ENCODE results near the gene MOCOS. TPM values are rescaled to one million over a fixed set of nuclear protein-coding genes. Genes with fewer than 3 reads are reported as not detected.

The MOCOS gene
- total and polyA plus RNA-seq, 4 donors: 1.9 to 27.0 (median 17.0) TPM

DNA sequence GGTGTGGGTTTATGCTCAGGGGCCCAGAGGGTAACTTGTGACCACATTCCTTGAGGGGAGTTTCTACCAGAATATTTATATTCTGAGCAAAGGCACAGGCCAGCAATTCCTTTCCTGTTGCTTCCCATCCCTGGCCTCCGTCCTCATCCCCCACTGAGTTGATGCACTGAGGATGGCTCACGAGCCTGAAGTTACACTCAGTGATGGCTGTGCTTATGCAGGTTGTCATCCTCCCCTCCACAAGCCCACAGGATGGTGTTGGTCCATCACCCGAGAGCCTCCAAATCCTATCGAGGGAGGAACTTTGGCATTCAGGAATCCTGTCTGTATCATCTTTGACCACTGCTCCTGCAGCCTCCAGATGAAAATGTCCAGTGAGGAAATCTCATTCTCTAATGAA, 81.9 kb downstream of the MOCOS start:
- TF ChIP-seq YY1 (IDR thresholded peaks at IDR 0.05): no peak
- TF ChIP-seq NR2F2 (IDR thresholded peaks at IDR 0.05): no peak
- no peak for TF ChIP-seq FOXA2 (IDR thresholded peaks at IDR 0.05)
- TF ChIP-seq, protein P1, sequence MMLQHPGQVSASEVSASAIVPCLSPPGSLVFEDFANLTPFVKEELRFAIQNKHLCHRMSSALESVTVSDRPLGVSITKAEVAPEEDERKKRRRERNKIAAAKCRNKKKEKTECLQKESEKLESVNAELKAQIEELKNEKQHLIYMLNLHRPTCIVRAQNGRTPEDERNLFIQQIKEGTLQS (IDR thresholded peaks at IDR 0.05): no peak
- TF ChIP-seq, protein P2, sequence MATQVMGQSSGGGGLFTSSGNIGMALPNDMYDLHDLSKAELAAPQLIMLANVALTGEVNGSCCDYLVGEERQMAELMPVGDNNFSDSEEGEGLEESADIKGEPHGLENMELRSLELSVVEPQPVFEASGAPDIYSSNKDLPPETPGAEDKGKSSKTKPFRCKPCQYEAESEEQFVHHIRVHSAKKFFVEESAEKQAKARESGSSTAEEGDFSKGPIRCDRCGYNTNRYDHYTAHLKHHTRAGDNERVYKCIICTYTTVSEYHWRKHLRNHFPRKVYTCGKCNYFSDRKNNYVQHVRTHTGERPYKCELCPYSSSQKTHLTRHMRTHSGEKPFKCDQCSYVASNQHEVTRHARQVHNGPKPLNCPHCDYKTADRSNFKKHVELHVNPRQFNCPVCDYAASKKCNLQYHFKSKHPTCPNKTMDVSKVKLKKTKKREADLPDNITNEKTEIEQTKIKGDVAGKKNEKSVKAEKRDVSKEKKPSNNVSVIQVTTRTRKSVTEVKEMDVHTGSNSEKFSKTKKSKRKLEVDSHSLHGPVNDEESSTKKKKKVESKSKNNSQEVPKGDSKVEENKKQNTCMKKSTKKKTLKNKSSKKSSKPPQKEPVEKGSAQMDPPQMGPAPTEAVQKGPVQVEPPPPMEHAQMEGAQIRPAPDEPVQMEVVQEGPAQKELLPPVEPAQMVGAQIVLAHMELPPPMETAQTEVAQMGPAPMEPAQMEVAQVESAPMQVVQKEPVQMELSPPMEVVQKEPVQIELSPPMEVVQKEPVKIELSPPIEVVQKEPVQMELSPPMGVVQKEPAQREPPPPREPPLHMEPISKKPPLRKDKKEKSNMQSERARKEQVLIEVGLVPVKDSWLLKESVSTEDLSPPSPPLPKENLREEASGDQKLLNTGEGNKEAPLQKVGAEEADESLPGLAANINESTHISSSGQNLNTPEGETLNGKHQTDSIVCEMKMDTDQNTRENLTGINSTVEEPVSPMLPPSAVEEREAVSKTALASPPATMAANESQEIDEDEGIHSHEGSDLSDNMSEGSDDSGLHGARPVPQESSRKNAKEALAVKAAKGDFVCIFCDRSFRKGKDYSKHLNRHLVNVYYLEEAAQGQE (IDR thresholded peaks at IDR 0.05): no peak
- no peak for TF ChIP-seq SP1 (IDR thresholded peaks at IDR 0.05)
- no peak for TF ChIP-seq RXRA (IDR thresholded peaks at IDR 0.05)
- no peak for TF ChIP-seq GABPA (IDR thresholded peaks at IDR 0.05 in 1 of 2, conservative IDR thresholded peaks at IDR 0.05 in 1 of 2)
- no peak for TF ChIP-seq FOXA1 (IDR thresholded peaks at IDR 0.05)
- TF ChIP-seq, protein P3, sequence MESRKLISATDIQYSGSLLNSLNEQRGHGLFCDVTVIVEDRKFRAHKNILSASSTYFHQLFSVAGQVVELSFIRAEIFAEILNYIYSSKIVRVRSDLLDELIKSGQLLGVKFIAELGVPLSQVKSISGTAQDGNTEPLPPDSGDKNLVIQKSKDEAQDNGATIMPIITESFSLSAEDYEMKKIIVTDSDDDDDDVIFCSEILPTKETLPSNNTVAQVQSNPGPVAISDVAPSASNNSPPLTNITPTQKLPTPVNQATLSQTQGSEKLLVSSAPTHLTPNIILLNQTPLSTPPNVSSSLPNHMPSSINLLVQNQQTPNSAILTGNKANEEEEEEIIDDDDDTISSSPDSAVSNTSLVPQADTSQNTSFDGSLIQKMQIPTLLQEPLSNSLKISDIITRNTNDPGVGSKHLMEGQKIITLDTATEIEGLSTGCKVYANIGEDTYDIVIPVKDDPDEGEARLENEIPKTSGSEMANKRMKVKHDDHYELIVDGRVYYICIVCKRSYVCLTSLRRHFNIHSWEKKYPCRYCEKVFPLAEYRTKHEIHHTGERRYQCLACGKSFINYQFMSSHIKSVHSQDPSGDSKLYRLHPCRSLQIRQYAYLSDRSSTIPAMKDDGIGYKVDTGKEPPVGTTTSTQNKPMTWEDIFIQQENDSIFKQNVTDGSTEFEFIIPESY (IDR thresholded peaks at IDR 0.05): no peak
- TF ChIP-seq, protein P4, sequence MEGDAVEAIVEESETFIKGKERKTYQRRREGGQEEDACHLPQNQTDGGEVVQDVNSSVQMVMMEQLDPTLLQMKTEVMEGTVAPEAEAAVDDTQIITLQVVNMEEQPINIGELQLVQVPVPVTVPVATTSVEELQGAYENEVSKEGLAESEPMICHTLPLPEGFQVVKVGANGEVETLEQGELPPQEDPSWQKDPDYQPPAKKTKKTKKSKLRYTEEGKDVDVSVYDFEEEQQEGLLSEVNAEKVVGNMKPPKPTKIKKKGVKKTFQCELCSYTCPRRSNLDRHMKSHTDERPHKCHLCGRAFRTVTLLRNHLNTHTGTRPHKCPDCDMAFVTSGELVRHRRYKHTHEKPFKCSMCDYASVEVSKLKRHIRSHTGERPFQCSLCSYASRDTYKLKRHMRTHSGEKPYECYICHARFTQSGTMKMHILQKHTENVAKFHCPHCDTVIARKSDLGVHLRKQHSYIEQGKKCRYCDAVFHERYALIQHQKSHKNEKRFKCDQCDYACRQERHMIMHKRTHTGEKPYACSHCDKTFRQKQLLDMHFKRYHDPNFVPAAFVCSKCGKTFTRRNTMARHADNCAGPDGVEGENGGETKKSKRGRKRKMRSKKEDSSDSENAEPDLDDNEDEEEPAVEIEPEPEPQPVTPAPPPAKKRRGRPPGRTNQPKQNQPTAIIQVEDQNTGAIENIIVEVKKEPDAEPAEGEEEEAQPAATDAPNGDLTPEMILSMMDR (IDR thresholded peaks at IDR 0.05; ENCODE audit: low read depth, low read length, missing input control): no peak
- no peak for TF ChIP-seq HNF4A (conservative IDR thresholded peaks at IDR 0.05)
- no peak for TF ChIP-seq RAD21 (IDR thresholded peaks at IDR 0.05)
- TF ChIP-seq EGR1 (IDR thresholded peaks at IDR 0.05; ENCODE audit: low read depth in 2 of 2): no peak
- TF ChIP-seq, protein P5, sequence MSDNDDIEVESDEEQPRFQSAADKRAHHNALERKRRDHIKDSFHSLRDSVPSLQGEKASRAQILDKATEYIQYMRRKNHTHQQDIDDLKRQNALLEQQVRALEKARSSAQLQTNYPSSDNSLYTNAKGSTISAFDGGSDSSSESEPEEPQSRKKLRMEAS (IDR thresholded peaks at IDR 0.05): no peak
- TF ChIP-seq HNF4G (IDR thresholded peaks at IDR 0.05): no peak
- no peak for TF ChIP-seq JUND (IDR thresholded peaks at IDR 0.05)
- H3K36me3 ChIP-seq (ENCODE audit: control insufficient read depth in 4 of 4, insufficient read depth in 3 of 4, low read depth in 1 of 4, low read length in 3 of 4): peaks cover 4 to 22% (median 9%) of the 10 kb centered on the region in 4 donors
- DNase-seq (ENCODE audit: low spot score): no peak
- 92% methylated on average over 4 of the region's 4 CpGs for WGBS
- H3K9me3 ChIP-seq (ENCODE audit: control insufficient read depth in 4 of 4, low read length in 3 of 4): no peaks in the 10 kb centered on the region
- H3K4me3 ChIP-seq (ENCODE audit: low read depth in 1 of 3, low read length in 3 of 3): no peak overlapping the region
- no peak overlapping the region for H3K27ac ChIP-seq (ENCODE audit: low read depth in 1 of 2, low read length in 2 of 2)
- H3K4me1 ChIP-seq (ENCODE audit: control insufficient read depth in 4 of 4, insufficient read depth in 4 of 4, low read length in 3 of 4): no peaks in the 10 kb centered on the region
- H3K9ac ChIP-seq (ENCODE audit: low read depth in 1 of 2, low read length in 2 of 2): no peak overlapping the region
- no peaks in the 10 kb centered on the region for H3K27me3 ChIP-seq (ENCODE audit: control insufficient read depth in 4 of 4, insufficient read depth in 4 of 4, low read length in 3 of 4)

DNA sequence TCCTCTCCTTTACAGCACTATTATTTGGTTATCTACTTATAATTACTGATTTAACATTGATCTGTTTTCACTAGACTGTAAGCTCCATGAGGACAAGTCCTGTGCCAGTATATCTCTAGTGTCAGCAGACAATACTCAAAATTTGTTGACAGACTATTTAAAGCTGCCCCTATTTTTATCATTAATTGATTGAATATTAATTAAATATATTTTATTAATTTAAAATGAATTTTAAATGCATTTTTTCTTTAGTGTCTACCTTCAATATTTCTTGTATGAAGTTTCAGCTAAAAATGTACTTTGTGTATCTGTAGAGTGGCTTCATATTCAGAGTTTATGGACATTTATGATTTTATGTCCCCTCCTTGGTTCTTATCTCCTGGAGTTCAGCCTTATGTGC, 83.9 kb downstream of the MOCOS start:
- H3K27me3 ChIP-seq (ENCODE audit: control insufficient read depth in 4 of 4, insufficient read depth in 4 of 4, low read length in 3 of 4): no peaks in the 10 kb centered on the region
- no peak for TF ChIP-seq YY1 (IDR thresholded peaks at IDR 0.05)
- DNase-seq (ENCODE audit: low spot score): no peak
- H3K36me3 ChIP-seq (ENCODE audit: control insufficient read depth in 4 of 4, insufficient read depth in 3 of 4, low read depth in 1 of 4, low read length in 3 of 4): peaks cover 4 to 22% (median 9%) of the 10 kb centered on the region in 4 donors
- H3K9me3 ChIP-seq (ENCODE audit: control insufficient read depth in 4 of 4, low read length in 3 of 4): no peaks in the 10 kb centered on the region
- H3K4me3 ChIP-seq (ENCODE audit: low read depth in 1 of 3, low read length in 3 of 3): no peak overlapping the region
- no peak overlapping the region for H3K9ac ChIP-seq (ENCODE audit: low read depth in 1 of 2, low read length in 2 of 2)
- H3K27ac ChIP-seq (ENCODE audit: low read depth in 1 of 2, low read length in 2 of 2): no peak overlapping the region
- H3K4me1 ChIP-seq (ENCODE audit: control insufficient read depth in 4 of 4, insufficient read depth in 4 of 4, low read length in 3 of 4): no peaks in the 10 kb centered on the region

All from liver (tissue), 9 donors.